SH-SY5Y (cell line): ENCODE results near the gene NRF1.

Experiments used
- GATA2 ChIP-seq: IDR thresholded peaks from 2 replicates; pipeline ENCODE4 v1.6.1; 2011; ENCODE audit warnings: mild to moderate bottlenecking, low read depth, low read length
- GATA3 ChIP-seq: IDR thresholded peaks from 2 replicates; pipeline ENCODE4 v1.6.1; 2011; ENCODE audit warnings: low read depth, mild to moderate bottlenecking, low read length, moderate library complexity

GRCh38 chr7:129804111-129804889, 192.8 kb downstream of the NRF1 start:
- no peak for TF ChIP-seq GATA2
- no peak for TF ChIP-seq GATA3
